K562 (cell line): Measurements from ENCODE around the gene HNRNPDL. TPM values are rescaled to one million over a fixed set of nuclear protein-coding genes. Genes with fewer than 3 reads are reported as not detected.

ENCODE experiments used
- CBX1 ChIP-seq: sonication (generic); IDR thresholded peaks from 2 replicates; pipeline ENCODE4 v1.6.1; 2016; ENCODE audit warnings: antibody characterized with exemption, low read depth, mild to moderate bottlenecking
- FOSL1 ChIP-seq: fragments of 200-800 bp; sonication (Bioruptor generic); conservative IDR thresholded peaks from 2 replicates; pipeline ENCODE4 v1.6.1; 2016; ENCODE audit warnings: missing genetic modification characterization, missing compliant biosample characterization
- MAFG ChIP-seq: fragments of 450-650 bp; conservative IDR thresholded peaks from 2 replicates; pipeline ENCODE4 v1.6.1; 2016; ENCODE audit warnings: missing genetic modification characterization, missing compliant biosample characterization
- SMAD3 ChIP-seq: fragments of 450-650 bp; formaldehyde crosslinking; conservative IDR thresholded peaks from 2 replicates; pipeline ENCODE4 v1.4.0; 2020; ENCODE audit warnings: mild to moderate bottlenecking
- SMAD4 ChIP-seq: fragments of 250-450 bp; sonication (Bioruptor Pico); conservative IDR thresholded peaks from 2 replicates; pipeline ENCODE4 v1.8.0; 2021; ENCODE audit warnings: inconsistent platforms, mild to moderate bottlenecking, moderate library complexity
- U2AF2 ChIP-seq: fragments of 200-400 bp; formaldehyde crosslinking; optimal IDR thresholded peaks from 2 replicates; pipeline ENCODE3; 2017; ENCODE audit warnings: low read depth, mild to moderate bottlenecking, low read length
- XRCC5 ChIP-seq: fragments of 200-400 bp; formaldehyde crosslinking; IDR thresholded peaks from 2 replicates; pipeline ENCODE4 v1.6.1; 2017; ENCODE audit warnings: low read depth, mild to moderate bottlenecking, low read length
- ZC3H11A ChIP-seq: IDR thresholded peaks from 2 replicates; pipeline ENCODE4 v1.6.1; 2012; ENCODE audit warnings: low read depth, low read length, improper control_type of control experiment
- ZNF699 ChIP-seq: fragments of 250-450 bp; sonication (Bioruptor Pico); IDR thresholded peaks from 2 replicates; pipeline ENCODE4 v1.8.0; 2021; ENCODE audit warnings: mild to moderate bottlenecking, moderate library complexity; ENCODE audit not compliant: insufficient replicate concordance
- ZNF79 ChIP-seq: fragments of 250-450 bp; sonication (Bioruptor Pico); IDR thresholded peaks from 2 replicates; pipeline ENCODE4 v1.4.0; 2020; ENCODE audit warnings: low read depth, mild to moderate bottlenecking, moderate library complexity
- polyA plus RNA-seq, 8 experiments: library from polyadenylated mRNA; depleted of rRNA in 4 of 8; stranded (reverse) in 5 of 8; unstranded in 3 of 8; fragments of >200 nt; fragmentation: Nextera tagmentation in 2 of 8; fragmentation: Illumina TruSeq in 1 of 8; extraction: Ambion mirVana in 2 of 8; extraction: Trizol in 1 of 8; gene quantifications; 2 replicates each; pipeline versions ENCODE4 v1.2.1 to v1.2.3, GENCODE V29; 2011 to 2014; ENCODE audit warnings: inconsistent platforms in 1 of 8, missing spikeins in 1 of 8
- total RNA-seq, 7 experiments: library from RNA; depleted of rRNA in 6 of 7; stranded (reverse); fragments of >200 nt in 6 of 7; fragmentation: Illumina TruSeq in 2 of 7; extraction: Trizol in 2 of 7; gene quantifications; 2 replicates each; pipeline versions ENCODE4 v1.2.1 to v1.2.3, GENCODE V29; 2011 to 2021; ENCODE audit warnings: low replicate concordance in 1 of 7
- TF ChIP-seq, protein P1 (sequence below): fragments of 450-650 bp; IDR thresholded peaks from 2 replicates; pipeline ENCODE4 v1.6.1; 2016; ENCODE audit warnings: low read depth
- TF ChIP-seq, protein P2 (sequence below): sonication (generic); formaldehyde crosslinking; IDR thresholded peaks from 2 replicates; pipeline ENCODE4 v1.5.0; 2020; ENCODE audit warnings: missing genetic modification reagents
- TF ChIP-seq, protein P3 (sequence below): fragments of 450-650 bp; IDR thresholded peaks from one replicate; pipeline ENCODE4 v1.6.1; 2018; ENCODE audit warnings: mild to moderate bottlenecking, moderate library complexity; ENCODE audit not compliant: partially characterized antibody
- TF ChIP-seq, protein P4 (sequence below): fragments of 250-450 bp; sonication (Bioruptor Pico); IDR thresholded peaks from 2 replicates; pipeline ENCODE4 v1.4.0; 2020; ENCODE audit warnings: mild to moderate bottlenecking, moderate library complexity, borderline replicate concordance

The HNRNPDL gene
- total and polyA plus RNA-seq, 9 of the 15 experiments (the other 6 are each of a cell fraction or from before 2014, with no cell fraction given): 243 to 652 (median 351) TPM

DNA sequence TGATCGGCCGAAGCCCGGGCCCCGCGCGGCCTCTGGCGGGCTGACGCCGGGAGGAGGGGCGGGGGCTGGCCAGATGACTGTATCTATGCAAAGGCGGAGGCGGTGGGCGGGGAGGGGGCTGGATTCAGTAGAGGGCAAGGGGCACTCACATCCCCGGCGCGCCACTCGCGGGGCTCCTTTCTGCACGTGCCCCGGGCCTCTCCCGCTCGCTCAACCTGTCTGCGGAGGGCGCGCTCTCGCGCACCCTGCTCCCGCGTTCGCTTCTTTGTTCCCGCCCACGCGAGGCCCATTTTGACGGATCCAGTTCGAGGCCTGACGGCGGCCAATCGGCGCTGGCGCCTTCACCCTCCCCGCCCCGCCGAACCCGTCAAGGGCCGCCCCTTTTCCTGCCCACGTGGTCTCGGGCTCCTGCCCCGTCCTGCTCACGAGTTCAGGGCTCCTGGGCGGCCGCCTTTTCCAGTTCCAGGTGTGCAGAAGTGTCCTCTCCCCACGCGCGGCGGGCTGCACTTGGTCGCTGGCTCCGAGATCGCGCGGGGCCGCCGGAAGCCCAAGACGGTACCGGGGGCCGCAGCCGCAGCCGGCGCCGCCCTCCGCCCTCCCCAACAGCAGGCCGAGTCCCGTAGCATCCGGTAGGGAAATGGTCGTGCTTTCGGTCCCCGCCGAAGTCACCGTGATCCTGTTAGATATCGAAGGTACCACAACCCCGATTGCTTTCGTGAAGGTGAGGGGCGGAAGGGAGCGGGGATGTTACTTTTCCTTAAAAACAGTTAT, at the start of gene HNRNPDL, which contains the start of gene ENOPH1 (continued):
- TF ChIP-seq CBX1 (no peak; the same call in none of the 2 replicates), SMAD3 (CRISPR knock-in tag) (no peak), ZC3H11A (no peak), MAFG (tag) (no peak), XRCC5 (no peak), ZNF79 (CRISPR knock-in tag) (no peak), FOSL1 (tag) (no peak), ZNF699 (CRISPR knock-in tag) (no peak), SMAD4 (CRISPR knock-in tag) (peak; percentile 48; the same call in 1 of the 2 replicates), U2AF2 (no peak)
- TF ChIP-seq, protein P1, sequence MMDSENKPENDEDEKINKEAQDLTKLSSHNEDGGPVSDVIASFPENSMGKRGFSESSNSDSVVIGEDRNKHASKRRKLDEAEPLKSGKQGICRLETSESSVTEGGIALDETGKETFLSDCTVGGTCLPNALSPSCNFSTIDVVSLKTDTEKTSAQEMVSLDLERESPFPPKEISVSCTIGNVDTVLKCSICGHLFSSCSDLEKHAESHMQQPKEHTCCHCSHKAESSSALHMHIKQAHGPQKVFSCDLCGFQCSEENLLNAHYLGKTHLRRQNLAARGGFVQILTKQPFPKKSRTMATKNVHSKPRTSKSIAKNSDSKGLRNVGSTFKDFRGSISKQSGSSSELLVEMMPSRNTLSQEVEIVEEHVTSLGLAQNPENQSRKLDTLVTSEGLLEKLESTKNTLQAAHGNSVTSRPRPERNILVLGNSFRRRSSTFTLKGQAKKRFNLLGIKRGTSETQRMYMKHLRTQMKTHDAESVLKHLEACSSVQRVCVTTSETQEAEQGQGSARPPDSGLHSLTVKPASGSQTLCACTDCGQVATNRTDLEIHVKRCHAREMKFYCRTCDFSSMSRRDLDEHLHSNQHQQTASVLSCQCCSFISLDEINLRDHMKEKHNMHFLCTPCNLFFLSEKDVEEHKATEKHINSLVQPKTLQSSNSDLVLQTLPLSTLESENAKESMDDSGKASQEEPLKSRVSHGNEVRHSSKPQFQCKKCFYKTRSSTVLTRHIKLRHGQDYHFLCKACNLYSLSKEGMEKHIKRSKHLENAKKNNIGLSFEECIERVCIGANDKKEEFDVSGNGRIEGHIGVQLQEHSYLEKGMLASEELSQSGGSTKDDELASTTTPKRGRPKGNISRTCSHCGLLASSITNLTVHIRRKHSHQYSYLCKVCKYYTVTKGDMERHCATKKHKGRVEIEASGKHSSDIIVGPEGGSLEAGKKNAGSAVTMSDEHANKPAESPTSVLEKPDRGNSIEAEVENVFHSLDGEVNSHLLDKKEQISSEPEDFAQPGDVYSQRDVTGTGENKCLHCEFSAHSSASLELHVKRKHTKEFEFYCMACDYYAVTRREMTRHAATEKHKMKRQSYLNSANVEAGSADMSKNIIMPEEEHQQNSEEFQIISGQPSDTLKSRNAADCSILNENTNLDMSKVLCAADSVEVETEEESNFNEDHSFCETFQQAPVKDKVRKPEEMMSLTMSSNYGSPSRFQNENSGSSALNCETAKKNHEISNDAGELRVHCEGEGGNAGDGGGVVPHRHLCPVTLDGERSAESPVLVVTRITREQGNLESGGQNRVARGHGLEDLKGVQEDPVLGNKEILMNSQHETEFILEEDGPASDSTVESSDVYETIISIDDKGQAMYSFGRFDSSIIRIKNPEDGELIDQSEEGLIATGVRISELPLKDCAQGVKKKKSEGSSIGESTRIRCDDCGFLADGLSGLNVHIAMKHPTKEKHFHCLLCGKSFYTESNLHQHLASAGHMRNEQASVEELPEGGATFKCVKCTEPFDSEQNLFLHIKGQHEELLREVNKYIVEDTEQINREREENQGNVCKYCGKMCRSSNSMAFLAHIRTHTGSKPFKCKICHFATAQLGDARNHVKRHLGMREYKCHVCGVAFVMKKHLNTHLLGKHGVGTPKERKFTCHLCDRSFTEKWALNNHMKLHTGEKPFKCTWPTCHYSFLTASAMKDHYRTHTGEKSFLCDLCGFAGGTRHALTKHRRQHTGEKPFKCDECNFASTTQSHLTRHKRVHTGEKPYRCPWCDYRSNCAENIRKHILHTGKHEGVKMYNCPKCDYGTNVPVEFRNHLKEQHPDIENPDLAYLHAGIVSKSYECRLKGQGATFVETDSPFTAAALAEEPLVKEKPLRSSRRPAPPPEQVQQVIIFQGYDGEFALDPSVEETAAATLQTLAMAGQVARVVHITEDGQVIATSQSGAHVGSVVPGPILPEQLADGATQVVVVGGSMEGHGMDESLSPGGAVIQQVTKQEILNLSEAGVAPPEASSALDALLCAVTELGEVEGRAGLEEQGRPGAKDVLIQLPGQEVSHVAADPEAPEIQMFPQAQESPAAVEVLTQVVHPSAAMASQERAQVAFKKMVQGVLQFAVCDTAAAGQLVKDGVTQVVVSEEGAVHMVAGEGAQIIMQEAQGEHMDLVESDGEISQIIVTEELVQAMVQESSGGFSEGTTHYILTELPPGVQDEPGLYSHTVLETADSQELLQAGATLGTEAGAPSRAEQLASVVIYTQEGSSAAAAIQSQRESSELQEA: no peak
- TF ChIP-seq, protein P2, sequence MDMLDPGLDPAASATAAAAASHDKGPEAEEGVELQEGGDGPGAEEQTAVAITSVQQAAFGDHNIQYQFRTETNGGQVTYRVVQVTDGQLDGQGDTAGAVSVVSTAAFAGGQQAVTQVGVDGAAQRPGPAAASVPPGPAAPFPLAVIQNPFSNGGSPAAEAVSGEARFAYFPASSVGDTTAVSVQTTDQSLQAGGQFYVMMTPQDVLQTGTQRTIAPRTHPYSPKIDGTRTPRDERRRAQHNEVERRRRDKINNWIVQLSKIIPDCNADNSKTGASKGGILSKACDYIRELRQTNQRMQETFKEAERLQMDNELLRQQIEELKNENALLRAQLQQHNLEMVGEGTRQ (CRISPR knock-in tag): peak; percentile 95
- TF ChIP-seq, protein P3, sequence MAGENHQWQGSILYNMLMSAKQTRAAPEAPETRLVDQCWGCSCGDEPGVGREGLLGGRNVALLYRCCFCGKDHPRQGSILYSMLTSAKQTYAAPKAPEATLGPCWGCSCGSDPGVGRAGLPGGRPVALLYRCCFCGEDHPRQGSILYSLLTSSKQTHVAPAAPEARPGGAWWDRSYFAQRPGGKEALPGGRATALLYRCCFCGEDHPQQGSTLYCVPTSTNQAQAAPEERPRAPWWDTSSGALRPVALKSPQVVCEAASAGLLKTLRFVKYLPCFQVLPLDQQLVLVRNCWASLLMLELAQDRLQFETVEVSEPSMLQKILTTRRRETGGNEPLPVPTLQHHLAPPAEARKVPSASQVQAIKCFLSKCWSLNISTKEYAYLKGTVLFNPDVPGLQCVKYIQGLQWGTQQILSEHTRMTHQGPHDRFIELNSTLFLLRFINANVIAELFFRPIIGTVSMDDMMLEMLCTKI: no peak
- TF ChIP-seq, protein P4, sequence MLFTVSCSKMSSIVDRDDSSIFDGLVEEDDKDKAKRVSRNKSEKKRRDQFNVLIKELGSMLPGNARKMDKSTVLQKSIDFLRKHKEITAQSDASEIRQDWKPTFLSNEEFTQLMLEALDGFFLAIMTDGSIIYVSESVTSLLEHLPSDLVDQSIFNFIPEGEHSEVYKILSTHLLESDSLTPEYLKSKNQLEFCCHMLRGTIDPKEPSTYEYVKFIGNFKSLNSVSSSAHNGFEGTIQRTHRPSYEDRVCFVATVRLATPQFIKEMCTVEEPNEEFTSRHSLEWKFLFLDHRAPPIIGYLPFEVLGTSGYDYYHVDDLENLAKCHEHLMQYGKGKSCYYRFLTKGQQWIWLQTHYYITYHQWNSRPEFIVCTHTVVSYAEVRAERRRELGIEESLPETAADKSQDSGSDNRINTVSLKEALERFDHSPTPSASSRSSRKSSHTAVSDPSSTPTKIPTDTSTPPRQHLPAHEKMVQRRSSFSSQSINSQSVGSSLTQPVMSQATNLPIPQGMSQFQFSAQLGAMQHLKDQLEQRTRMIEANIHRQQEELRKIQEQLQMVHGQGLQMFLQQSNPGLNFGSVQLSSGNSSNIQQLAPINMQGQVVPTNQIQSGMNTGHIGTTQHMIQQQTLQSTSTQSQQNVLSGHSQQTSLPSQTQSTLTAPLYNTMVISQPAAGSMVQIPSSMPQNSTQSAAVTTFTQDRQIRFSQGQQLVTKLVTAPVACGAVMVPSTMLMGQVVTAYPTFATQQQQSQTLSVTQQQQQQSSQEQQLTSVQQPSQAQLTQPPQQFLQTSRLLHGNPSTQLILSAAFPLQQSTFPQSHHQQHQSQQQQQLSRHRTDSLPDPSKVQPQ (CRISPR knock-in tag): no peak
